ENCODE results near the gene TANGO6.

TANGO6 gene

GRCh38 chr16:68951991-68952877 lies 108.9 kb downstream of the TANGO6 start:
- no peak for TF ChIP-seq CTCF (IDR thresholded peaks at IDR 0.05; ENCODE audit: low read depth, low read length)
- peak; percentile 10 to 31 for DNase-seq (ENCODE audit: low read depth in 2 of 2)
- H3K4me3 ChIP-seq (replicated peaks in 1 of 2; ENCODE audit: low read depth in 2 of 2, low read length in 2 of 2) = no peak overlapping the region

GRCh38 chr16:68954911-68955635 lies 111.7 kb downstream of the TANGO6 start:
- no peak overlapping the region for H3K4me3 ChIP-seq (replicated peaks in 1 of 2; ENCODE audit: low read depth in 2 of 2, low read length in 2 of 2)
- no peak for TF ChIP-seq CTCF (IDR thresholded peaks at IDR 0.05; ENCODE audit: low read depth, low read length)
- DNase-seq (ENCODE audit: low read depth in 2 of 2) = no peak

GRCh38 chr16:68960910-68961309 lies 117.6 kb downstream of the TANGO6 start:
- DNase-seq (ENCODE audit: low read depth in 2 of 2) = no peak
- no peak for TF ChIP-seq CTCF (IDR thresholded peaks at IDR 0.05; ENCODE audit: low read depth, low read length)
- no peak overlapping the region for H3K4me3 ChIP-seq (replicated peaks in 1 of 2; ENCODE audit: low read depth in 2 of 2, low read length in 2 of 2)

- DNase-seq (ENCODE audit: low read depth in 2 of 2) = peak; percentile 5 to 41
- TF ChIP-seq CTCF (IDR thresholded peaks at IDR 0.05; ENCODE audit: low read depth, low read length) = no peak
- no peak overlapping the region for H3K4me3 ChIP-seq (replicated peaks in 1 of 2; ENCODE audit: low read depth in 2 of 2, low read length in 2 of 2)
These were observed 118.6 kb downstream of the TANGO6 start for GRCh38 chr16:68961778-68962402.

- no peak for DNase-seq (ENCODE audit: low read depth in 2 of 2)
- no peak overlapping the region for H3K4me3 ChIP-seq (replicated peaks in 1 of 2; ENCODE audit: low read depth in 2 of 2, low read length in 2 of 2)
- TF ChIP-seq CTCF (IDR thresholded peaks at IDR 0.05; ENCODE audit: low read depth, low read length) = no peak
These were observed 126.0 kb downstream of the TANGO6 start for GRCh38 chr16:68969338-68969737.

- no peak for TF ChIP-seq CTCF (IDR thresholded peaks at IDR 0.05; ENCODE audit: low read depth, low read length)
- no peak for DNase-seq (ENCODE audit: low read depth in 2 of 2)
- H3K4me3 ChIP-seq (replicated peaks in 1 of 2; ENCODE audit: low read depth in 2 of 2, low read length in 2 of 2) = no peak overlapping the region
These were observed 128.7 kb downstream of the TANGO6 start for GRCh38 chr16:68972013-68972412.

All from cardiac fibroblast (primary cell).